ENCODE results near the gene HCK. TPM values are rescaled to one million over a fixed set of nuclear protein-coding genes. Genes with fewer than 3 reads are reported as not detected.

Gene HCK
- total and polyA plus RNA-seq, 2 donors (not counting 1 experiment from before 2014, with no cell fraction given) = not detected

- H3K79me2 ChIP-seq (ENCODE audit: control insufficient read depth, insufficient read depth, low read length) = no peaks in the 10 kb centered on the region
- H3K36me3 ChIP-seq (ENCODE audit: control insufficient read depth, insufficient read depth, low read length) = no peaks in the 10 kb centered on the region
- no peak overlapping the region for H3K27ac ChIP-seq (ENCODE audit: insufficient read depth, low read length)
- no peak overlapping the region for H2AFZ ChIP-seq (ENCODE audit: low read length)
- no peaks in the 10 kb centered on the region for H3K9me3 ChIP-seq (ENCODE audit: control insufficient read depth, insufficient read depth, low read depth, low read length)
- no peak for DNase-seq (ENCODE audit: low read depth in 2 of 2)
- peaks cover 5% of the 10 kb centered on the region for H3K27me3 ChIP-seq (ENCODE audit: control insufficient read depth, insufficient read depth, low read length)
- peaks cover 4% of the 10 kb centered on the region for H3K4me1 ChIP-seq (ENCODE audit: control insufficient read depth, extremely low read depth, insufficient read depth, low read length)
- no peaks in the 10 kb centered on the region for H4K20me1 ChIP-seq (ENCODE audit: control insufficient read depth, extremely low read depth, insufficient read depth, low read length)
- H3K4me2 ChIP-seq (ENCODE audit: extremely low read depth, insufficient read depth, low read length) = no peak overlapping the region
- H3K4me3 ChIP-seq (replicated peaks in 1 of 4; ENCODE audit: control extremely low read depth in 1 of 4, insufficient read depth in 1 of 4, low read depth in 3 of 4, low read length in 4 of 4) = no peak overlapping the region
- TF ChIP-seq EZH2 (IDR thresholded peaks at IDR 0.05; ENCODE audit: low read length, missing control alignments) (no peak), CTCF (conservative IDR thresholded peaks at IDR 0.05 in 1 of 2, IDR thresholded peaks at IDR 0.05 in 1 of 2; ENCODE audit: low read depth in 1 of 2, low read length in 2 of 2) (no peak)
- no peak overlapping the region for H3K9ac ChIP-seq (ENCODE audit: insufficient read depth, low read length)
These were observed 18.7 kb downstream of the HCK start for GRCh38 chr20:32070690-32071213.

- DNase-seq (ENCODE audit: low read depth in 2 of 2) = no peak
- no peaks in the 10 kb centered on the region for H4K20me1 ChIP-seq (ENCODE audit: control insufficient read depth, extremely low read depth, insufficient read depth, low read length)
These were observed 19.5 kb downstream of the HCK start for GRCh38 chr20:32071395-32072167.

More at GRCh38 chr20:32071395-32072167, 19.5 kb downstream of the HCK start:
- H3K9ac ChIP-seq (ENCODE audit: insufficient read depth, low read length) = no peak overlapping the region
- H2AFZ ChIP-seq (ENCODE audit: low read length) = no peak overlapping the region
- no peaks in the 10 kb centered on the region for H3K9me3 ChIP-seq (ENCODE audit: control insufficient read depth, insufficient read depth, low read depth, low read length)
- H3K4me3 ChIP-seq (replicated peaks in 1 of 4; ENCODE audit: control extremely low read depth in 1 of 4, insufficient read depth in 1 of 4, low read depth in 3 of 4, low read length in 4 of 4) = no peak overlapping the region
- H3K36me3 ChIP-seq (ENCODE audit: control insufficient read depth, insufficient read depth, low read length) = no peaks in the 10 kb centered on the region
- no peak overlapping the region for H3K27ac ChIP-seq (ENCODE audit: insufficient read depth, low read length)
- no peaks in the 10 kb centered on the region for H3K79me2 ChIP-seq (ENCODE audit: control insufficient read depth, insufficient read depth, low read length)
- TF ChIP-seq EZH2 (IDR thresholded peaks at IDR 0.05; ENCODE audit: low read length, missing control alignments) (no peak), CTCF (conservative IDR thresholded peaks at IDR 0.05 in 1 of 2, IDR thresholded peaks at IDR 0.05 in 1 of 2; ENCODE audit: low read depth in 1 of 2, low read length in 2 of 2) (no peak)
- peaks cover 4% of the 10 kb centered on the region for H3K4me1 ChIP-seq (ENCODE audit: control insufficient read depth, extremely low read depth, insufficient read depth, low read length)
- peaks cover 5% of the 10 kb centered on the region for H3K27me3 ChIP-seq (ENCODE audit: control insufficient read depth, insufficient read depth, low read length)
- H3K4me2 ChIP-seq (ENCODE audit: extremely low read depth, insufficient read depth, low read length) = no peak overlapping the region
